B cell (primary cell): ENCODE results near the gene SEL1L2. TPM values are rescaled to one million over a fixed set of nuclear protein-coding genes. Genes with fewer than 3 reads are reported as not detected.

ENCODE experiments used
- ATAC-seq: fragments of 200-7000 bp; cut with Tn5 transposase; one replicate; pipeline ENCODE4 v1.10.0; 2021; ENCODE audit warnings: low read depth, mild to moderate bottlenecking, moderate number of reproducible peaks, moderate library complexity
- CTCF ChIA-PET: fragments of 350-600 bp; sonication (Branson Sonifier 250); formaldehyde crosslinking; loops from one replicate; lab custom pipeline; 2021; ENCODE audit warnings: antibody characterized with exemption, inconsistent platforms; lab: Charles Lee
- POLR2A ChIA-PET: fragments of 350-600 bp; sonication (Branson Sonifier 250); formaldehyde crosslinking; loops from one replicate; lab custom pipeline; 2021; ENCODE audit warnings: antibody characterized with exemption; lab: Charles Lee
- DNase-seq: peaks from one replicate; pipeline ENCODE4 v3.0.0; 2013
- H2AFZ ChIP-seq: 2 replicates; pipeline ENCODE4 v1.6.1; 2012; ENCODE audit warnings: mild to moderate bottlenecking, low read depth, low read length; ENCODE audit not compliant: insufficient read depth, poor library complexity, severe bottlenecking
- H3K27ac ChIP-seq, 2 donors: 1 replicate in 1 of 2; 2 replicates in 1 of 2; pipeline ENCODE4 v1.5.1; 2012 to 2013; ENCODE audit warnings: low read length in 2 of 2, mild to moderate bottlenecking in 2 of 2, moderate library complexity in 1 of 2
- H3K27me3 ChIP-seq, 4 experiments: fragments of 200-600 bp in 1 of 4; sonication (generic) in 1 of 4; replicated peaks in 1 of 4; 1 replicate in 2 of 4; 2 replicates in 2 of 4; pipeline versions ENCODE4 v1.6.1 to v1.7.0; 2013 to 2016; ENCODE audit warnings: low read length in 3 of 4, mild to moderate bottlenecking in 2 of 4, mixed read lengths in 1 of 4, moderate library complexity in 1 of 4; ENCODE audit not compliant: insufficient read depth in 4 of 4, control insufficient read depth in 3 of 4; ENCODE audit errors: control extremely low read depth in 1 of 4
- H3K36me3 ChIP-seq, 2 experiments: replicated peaks in 1 of 2; 1 replicate in 1 of 2; 2 replicates in 1 of 2; pipeline versions ENCODE4 v1.6.1 to v1.7.1; 2013; ENCODE audit warnings: low read length in 1 of 2; ENCODE audit not compliant: insufficient read depth in 2 of 2, control insufficient read depth in 1 of 2; ENCODE audit errors: control extremely low read depth in 1 of 2, extremely low read depth in 1 of 2
- H3K4me1 ChIP-seq, 2 donors: fragments of 200-600 bp in 1 of 2; sonication (generic) in 1 of 2; 1 replicate in 1 of 2; 2 replicates in 1 of 2; pipeline versions ENCODE4 v1.5.1 to v1.6.1; 2013 to 2017; ENCODE audit warnings: low read length in 2 of 2; ENCODE audit not compliant: control insufficient read depth in 2 of 2, insufficient read depth in 2 of 2
- H3K4me2 ChIP-seq: replicated peaks from 2 replicates; pipeline ENCODE3; 2012; ENCODE audit warnings: mild to moderate bottlenecking, low read depth, low read length; ENCODE audit not compliant: poor library complexity, severe bottlenecking
- H3K4me3 ChIP-seq, 5 experiments: fragments of 200-600 bp in 1 of 5; sonication (generic) in 1 of 5; 1 replicate in 3 of 5; 2 replicates in 2 of 5; pipeline versions ENCODE4 v1.5.1 to v1.7.0; 2011 to 2016; ENCODE audit warnings: low read length in 4 of 5, mild to moderate bottlenecking in 4 of 5, low read depth in 2 of 5, control low read depth in 1 of 5, moderate library complexity in 1 of 5; ENCODE audit not compliant: insufficient read depth in 1 of 5; ENCODE audit errors: control extremely low read depth in 1 of 5, extremely low read depth in 1 of 5
- H3K79me2 ChIP-seq: fragments of 200-600 bp; sonication (generic); one replicate; pipeline ENCODE4 v1.6.0; 2016; ENCODE audit warnings: low read length; ENCODE audit not compliant: control insufficient read depth, insufficient read depth
- H3K9ac ChIP-seq: fragments of 200-600 bp; sonication (generic); 2 replicates; pipeline ENCODE4 v1.6.1; 2017; ENCODE audit warnings: mild to moderate bottlenecking, low read length, moderate library complexity
- H3K9me3 ChIP-seq, 3 donors: one replicate each; pipeline versions ENCODE4 v1.6.1 to v1.7.1; 2013; ENCODE audit warnings: low read length in 2 of 3; ENCODE audit not compliant: control insufficient read depth in 2 of 3, insufficient read depth in 1 of 3; ENCODE audit errors: control extremely low read depth in 1 of 3
- H4K20me1 ChIP-seq: 2 replicates; pipeline ENCODE4 v1.6.0; 2012; ENCODE audit warnings: mild to moderate bottlenecking, low read length; ENCODE audit not compliant: insufficient read depth, control insufficient read depth, poor library complexity, severe bottlenecking
- H3K27ac Mint-ChIP-seq: one replicate; pipeline ENCODE4 v1.8.0; 2021; ENCODE audit warnings: mixed read lengths
- H3K27me3 Mint-ChIP-seq: one replicate; pipeline ENCODE4 v1.8.0; 2021; ENCODE audit warnings: mixed read lengths
- H3K4me1 Mint-ChIP-seq: one replicate; pipeline ENCODE4 v1.8.0; 2021; ENCODE audit warnings: mixed read lengths
- H3K4me3 Mint-ChIP-seq: one replicate; pipeline ENCODE4 v1.8.0; 2021; ENCODE audit warnings: mixed read lengths
- H3K9me3 Mint-ChIP-seq: one replicate; pipeline ENCODE4 v1.8.0; 2022; ENCODE audit warnings: mixed read lengths; ENCODE audit not compliant: insufficient read depth
- EZH2 ChIP-seq: IDR thresholded peaks from 2 replicates; pipeline ENCODE4 v1.6.1; 2012; ENCODE audit warnings: borderline replicate concordance, low read depth, mild to moderate bottlenecking, moderate library complexity, low read length; ENCODE audit not compliant: insufficient read depth, poor library complexity, severe bottlenecking
- WGBS: methylation state at CpG from one replicate; pipeline ENCODE4 v1.1.5; 2013; ENCODE audit warnings: missing lambda C conversion rate; ENCODE audit not compliant: insufficient coverage; 5-methylcytosine and 5-hydroxymethylcytosine counted together
- intact Hi-C: fragments of 100-400 bp; cut with micrococcal nuclease; formaldehyde crosslinking; loops from one replicate; pipeline ENCODE4 v1.10.0; 2022
- polyA plus RNA-seq: library from polyadenylated mRNA; depleted of rRNA; stranded (reverse); fragments of >200 nt; gene quantifications from 2 replicates; pipeline ENCODE4 v1.2.3, GENCODE V29; 2012
- total RNA-seq, 2 donors: library from RNA; stranded (reverse); fragments of 120-200 nt in 1 of 2; gene quantifications; 1 replicate in 1 of 2; 2 replicates in 1 of 2; pipeline versions ENCODE4 v1.2.3 to v1.2.4, GENCODE V29; 2013 to 2022
- TF ChIP-seq, protein P1 (sequence below): fragments of 200-600 bp; IDR thresholded peaks from one replicate; pipeline ENCODE4 v1.8.0; 2022; ENCODE audit warnings: antibody characterized with exemption, mild to moderate bottlenecking

The SEL1L2 gene
- total and polyA plus RNA-seq, 2 donors (not counting 1 experiment from before 2014, with no cell fraction given): not detected

DNA sequence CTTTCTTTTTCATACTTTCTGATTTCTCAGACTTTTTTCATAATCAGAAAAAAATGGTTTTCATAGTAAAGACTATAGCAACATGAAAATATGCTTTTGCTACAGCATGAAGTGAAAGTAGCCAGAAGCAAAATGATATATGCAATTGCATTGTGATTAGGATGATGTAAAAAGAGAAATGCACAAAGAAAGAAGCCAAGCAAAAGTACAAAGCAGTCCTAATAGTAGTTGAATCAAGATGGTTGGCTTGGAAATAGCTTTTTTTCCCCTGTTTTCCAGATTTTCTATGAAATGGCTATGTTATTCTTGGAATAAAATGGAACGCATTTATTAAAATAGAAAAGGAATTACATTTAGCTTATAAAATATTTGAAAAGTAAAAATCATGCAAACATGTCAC lies 77.3 kb downstream of the SEL1L2 start:
- WGBS: no CpG with 5 or more reads among the region's 1 CpG
- CTCF ChIA-PET: no interaction called here
- H3K4me1 Mint-ChIP-seq: no peaks in the 10 kb centered on the region

DNA sequence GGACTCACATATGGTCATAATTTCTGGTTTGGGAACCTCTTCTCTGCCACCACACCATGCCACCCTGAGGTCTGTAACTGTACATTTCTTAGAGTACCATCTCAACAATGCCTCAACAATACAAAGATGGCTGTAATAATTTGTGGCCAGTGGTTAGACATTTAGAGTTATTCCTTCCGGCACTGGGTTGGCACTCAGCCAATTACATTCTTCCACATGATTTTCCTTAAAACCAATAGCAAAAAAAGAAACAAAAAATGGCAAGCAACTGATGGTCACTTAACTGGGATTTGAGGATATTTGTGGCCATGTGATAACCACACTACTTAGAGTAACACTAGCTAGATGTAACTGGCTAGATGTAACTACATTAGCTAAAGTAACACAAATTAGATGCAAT lies 79.9 kb downstream of the SEL1L2 start:
- no peaks in the 10 kb centered on the region for H4K20me1 ChIP-seq
- H3K9me3 Mint-ChIP-seq: no peaks in the 10 kb centered on the region
- no peaks in the 10 kb centered on the region for H3K27me3 ChIP-seq
- H3K9me3 ChIP-seq: no peaks in the 10 kb centered on the region
- POLR2A ChIA-PET: no interaction called here
- no peak overlapping the region for H3K27ac ChIP-seq
- H3K36me3 ChIP-seq: no peaks in the 10 kb centered on the region
- H3K27ac Mint-ChIP-seq: no peak overlapping the region
- CTCF ChIA-PET: no interaction called here
- H2AFZ ChIP-seq: no peak overlapping the region
- no peaks in the 10 kb centered on the region for H3K79me2 ChIP-seq
- ATAC-seq: no peak
- peaks cover 3% of the 10 kb centered on the region for H3K27me3 Mint-ChIP-seq
- no peaks in the 10 kb centered on the region for H3K4me1 ChIP-seq
- TF ChIP-seq, protein P1, sequence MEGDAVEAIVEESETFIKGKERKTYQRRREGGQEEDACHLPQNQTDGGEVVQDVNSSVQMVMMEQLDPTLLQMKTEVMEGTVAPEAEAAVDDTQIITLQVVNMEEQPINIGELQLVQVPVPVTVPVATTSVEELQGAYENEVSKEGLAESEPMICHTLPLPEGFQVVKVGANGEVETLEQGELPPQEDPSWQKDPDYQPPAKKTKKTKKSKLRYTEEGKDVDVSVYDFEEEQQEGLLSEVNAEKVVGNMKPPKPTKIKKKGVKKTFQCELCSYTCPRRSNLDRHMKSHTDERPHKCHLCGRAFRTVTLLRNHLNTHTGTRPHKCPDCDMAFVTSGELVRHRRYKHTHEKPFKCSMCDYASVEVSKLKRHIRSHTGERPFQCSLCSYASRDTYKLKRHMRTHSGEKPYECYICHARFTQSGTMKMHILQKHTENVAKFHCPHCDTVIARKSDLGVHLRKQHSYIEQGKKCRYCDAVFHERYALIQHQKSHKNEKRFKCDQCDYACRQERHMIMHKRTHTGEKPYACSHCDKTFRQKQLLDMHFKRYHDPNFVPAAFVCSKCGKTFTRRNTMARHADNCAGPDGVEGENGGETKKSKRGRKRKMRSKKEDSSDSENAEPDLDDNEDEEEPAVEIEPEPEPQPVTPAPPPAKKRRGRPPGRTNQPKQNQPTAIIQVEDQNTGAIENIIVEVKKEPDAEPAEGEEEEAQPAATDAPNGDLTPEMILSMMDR: no peak
- no peak for TF ChIP-seq EZH2
- no peak overlapping the region for H3K4me2 ChIP-seq
- no peak overlapping the region for H3K4me3 Mint-ChIP-seq
- no peaks in the 10 kb centered on the region for H3K4me1 Mint-ChIP-seq
- no peak overlapping the region for H3K9ac ChIP-seq
- intact Hi-C loops: no loop called here
- no peak for DNase-seq
- no peak overlapping the region for H3K4me3 ChIP-seq
- WGBS: no CpG with 5 or more reads among the region's 1 CpG

More for the DNA sequence above, 77.3 kb downstream of the SEL1L2 start:
- Histone ChIP-seq H3K9me3 (no peaks in the 10 kb centered on the region), H3K36me3 (no peaks in the 10 kb centered on the region), H3K4me3 (no peak overlapping the region), H3K27me3 (no peaks in the 10 kb centered on the region), H3K27ac (no peak overlapping the region), H3K4me2 (no peak overlapping the region), H3K4me1 (no peaks in the 10 kb centered on the region), H4K20me1 (no peaks in the 10 kb centered on the region), H3K9ac (no peak overlapping the region), H2AFZ (no peak overlapping the region), H3K79me2 (no peaks in the 10 kb centered on the region)
- H3K9me3 Mint-ChIP-seq: no peaks in the 10 kb centered on the region
- peaks cover 3% of the 10 kb centered on the region for H3K27me3 Mint-ChIP-seq
- intact Hi-C loops: no loop called here
- H3K4me3 Mint-ChIP-seq: no peak overlapping the region
- ATAC-seq: no peak
- no peak for TF ChIP-seq EZH2
- TF ChIP-seq, protein P1: no peak
- DNase-seq: no peak
- no peak overlapping the region for H3K27ac Mint-ChIP-seq
- POLR2A ChIA-PET: no interaction called here
